Keratinocyte (primary cell): ENCODE results near the gene IRF8.

Source experiments
- CTCF ChIP-seq, 3 experiments: IDR thresholded peaks in 1 of 3; conservative IDR thresholded peaks in 1 of 3; optimal IDR thresholded peaks in 1 of 3; 2 replicates in 2 of 3; 3 replicates in 1 of 3; pipeline versions ENCODE3 to v1.5.1; 2011; ENCODE audit warnings: low read length in 3 of 3, mild to moderate bottlenecking in 3 of 3, moderate library complexity in 2 of 3, control low read depth in 1 of 3, inconsistent platforms in 1 of 3; ENCODE audit not compliant: insufficient read depth in 2 of 3; ENCODE audit errors: extremely low read depth in 1 of 3
- EZH2 ChIP-seq: IDR thresholded peaks from one replicate; pipeline ENCODE4 v1.6.1; 2012; ENCODE audit warnings: inconsistent platforms, mild to moderate bottlenecking, low read length, moderate library complexity

GRCh38 chr16:85879975-85880831, 18.8 kb upstream of the IRF8 start:
- TF ChIP-seq CTCF (optimal IDR thresholded peaks at IDR 0.05 in 1 of 3, IDR thresholded peaks at IDR 0.05 in 1 of 3, conservative IDR thresholded peaks at IDR 0.05 in 1 of 3; ENCODE audit: extremely low read depth in 1 of 3, insufficient read depth in 2 of 3, low read length in 3 of 3) = no peak
- no peak for TF ChIP-seq EZH2
